ENCODE results near the gene LRMDA. TPM values are rescaled to one million over a fixed set of nuclear protein-coding genes. Genes with fewer than 3 reads are reported as not detected.

The LRMDA gene
- total RNA-seq, 4 donors from 2014 or later: 2.2 to 7.8 (median 4.5) TPM

GRCh38 chr10:75395932-75396630, 35.3 kb upstream of the LRMDA start:
- H3K27ac ChIP-seq: peak overlapping the region; percentile 94 to 99 (median 97)

DNA sequence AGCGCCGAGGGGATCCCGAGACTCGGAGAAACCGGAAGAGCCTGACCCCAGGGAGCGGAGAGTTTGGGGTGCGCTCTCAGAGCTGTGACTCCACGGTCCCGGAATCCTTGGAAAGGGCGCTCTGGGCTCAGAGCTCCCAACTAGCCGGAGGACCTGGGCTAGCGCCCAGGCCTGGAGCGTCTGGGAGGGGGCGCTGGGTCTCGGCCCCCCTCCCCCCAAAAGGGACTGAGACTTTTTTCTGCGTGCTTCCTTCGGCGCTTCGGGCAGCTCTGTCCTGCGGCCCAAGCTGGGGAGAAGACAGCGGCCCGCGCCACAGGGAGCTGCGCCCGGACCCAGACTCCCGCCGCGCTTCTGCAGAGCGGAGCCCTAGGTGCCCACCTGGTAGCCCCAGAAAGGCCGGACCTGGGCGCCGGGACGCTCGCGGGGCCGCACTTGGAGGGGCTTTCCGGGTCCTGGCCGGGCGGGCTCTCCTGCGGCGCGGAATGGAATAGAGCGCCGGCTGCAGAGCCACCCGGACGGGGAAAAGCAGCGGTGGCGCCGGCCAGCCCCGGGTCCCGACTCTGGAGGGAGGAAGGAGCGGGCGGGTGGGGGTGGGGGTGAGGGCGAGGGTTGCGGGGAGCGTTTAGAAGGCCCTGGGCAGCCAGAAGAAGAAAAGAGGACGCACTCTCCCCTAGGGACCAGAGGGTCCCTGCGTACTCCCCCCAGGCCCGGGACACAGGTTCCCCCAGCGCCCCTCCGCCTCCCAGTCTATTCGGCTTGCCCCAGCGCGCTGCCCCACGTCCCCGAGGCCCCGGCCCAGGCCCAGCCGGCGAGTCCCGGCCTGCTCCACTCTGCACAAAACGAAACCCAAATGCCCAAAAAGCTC, 34.6 kb upstream of the LRMDA start:
- Histone ChIP-seq H3K27me3 (peaks cover 12% of the 10 kb centered on the region), H3K4me3 (peak overlapping the region; percentile 25 to 78 (median 40)), H3K4me1 (peaks cover 0 to 19% (median 10%) of the 10 kb centered on the region in 4 donors), H3K27ac (peak overlapping the region; percentile 94 to 99 (median 97)), H3K36me3 (no peaks in the 10 kb centered on the region), H3K9me3 (no peaks in the 10 kb centered on the region)
- DNase-seq: peak; percentile 22
- in situ Hi-C loops (cut with MboI; ENCODE audit: low pct_ligation_motif_present in 1 of 4, low pct_unique_long_range_greater_than_20kb in 1 of 4, low sequenced_read_pairs in 3 of 4): loop anchor here (25.0 kb wide), 4 partner anchors 515 to 1165 kb away; no protein-coding TSS in a partner anchor
- TF ChIP-seq EP300 (IDR thresholded peaks at IDR 0.05; ENCODE audit: low read depth): no peak
- peak in 1 of 3 donors; percentile 4 for TF ChIP-seq POLR2AphosphoS5 (IDR thresholded peaks at IDR 0.05)
- TF ChIP-seq CTCF (IDR thresholded peaks at IDR 0.05): no peak
- intact Hi-C loops (cut with DNase I; ENCODE audit: low total_unique reads): loop anchor here (10.0 kb wide), 1 partner anchor 518 kb away; no protein-coding TSS in a partner anchor
- WGBS, 2 donors (ENCODE audit: low coverage in 1 of 2): 46 to 50% methylated on average over 1 to 29 of the region's 71 CpGs

More at GRCh38 chr10:75395932-75396630, 35.3 kb upstream of the LRMDA start:
- Histone ChIP-seq H3K27me3 (peaks cover 12% of the 10 kb centered on the region), H3K9me3 (no peaks in the 10 kb centered on the region), H3K4me1 (peaks cover 0 to 19% (median 10%) of the 10 kb centered on the region in 4 donors), H3K36me3 (no peaks in the 10 kb centered on the region), H3K4me3 (peak overlapping the region; percentile 25 to 78 (median 40))
- intact Hi-C loops (cut with DNase I; ENCODE audit: low total_unique reads) (loop anchor here (10.0 kb wide), 1 partner anchor 519 kb away; no protein-coding TSS in a partner anchor), in situ Hi-C loops (cut with MboI; ENCODE audit: low pct_ligation_motif_present in 1 of 4, low pct_unique_long_range_greater_than_20kb in 1 of 4, low sequenced_read_pairs in 3 of 4) (loop anchor here (25.0 kb wide), 4 partner anchors 516 to 1166 kb away; no protein-coding TSS in a partner anchor)
- peak; percentile 33 for DNase-seq
- TF ChIP-seq CTCF (IDR thresholded peaks at IDR 0.05): no peak
- TF ChIP-seq POLR2AphosphoS5 (IDR thresholded peaks at IDR 0.05): no peak
- TF ChIP-seq EP300 (IDR thresholded peaks at IDR 0.05; ENCODE audit: low read depth): no peak
- peak; percentile 30 for TF ChIP-seq POLR2A (IDR thresholded peaks at IDR 0.05)
- WGBS, 2 donors (ENCODE audit: low coverage in 1 of 2): 40% methylated on average over 39 of the region's 65 CpGs; no CpG with 5 or more reads in 1 of the 2 donors

GRCh38 chr10:75397496-75398199, 33.8 kb upstream of the LRMDA start:
- peaks cover 12% of the 10 kb centered on the region for H3K27me3 ChIP-seq
- in situ Hi-C loops (cut with MboI; ENCODE audit: low pct_ligation_motif_present in 1 of 4, low pct_unique_long_range_greater_than_20kb in 1 of 4, low sequenced_read_pairs in 3 of 4): loop anchor here (25.0 kb wide), 4 partner anchors 515 to 1165 kb away; no protein-coding TSS in a partner anchor
- no peaks in the 10 kb centered on the region for H3K36me3 ChIP-seq
- peaks cover 0 to 19% (median 10%) of the 10 kb centered on the region in 4 donors for H3K4me1 ChIP-seq
- peak overlapping the region; percentile 94 to 99 (median 97) for H3K27ac ChIP-seq
- DNase-seq: no peak
- H3K4me3 ChIP-seq: peak overlapping the region in 3 of 4 donors; percentile 38 to 78 (median 70)
- intact Hi-C loops (cut with DNase I; ENCODE audit: low total_unique reads): loop anchor here (10.0 kb wide), 1 partner anchor 517 kb away; no protein-coding TSS in a partner anchor
- H3K9me3 ChIP-seq: no peaks in the 10 kb centered on the region
- 65 to 79% methylated on average over 17 to 19 of the region's 19 CpGs for WGBS, 2 donors (ENCODE audit: low coverage in 1 of 2)
- TF ChIP-seq CTCF (IDR thresholded peaks at IDR 0.05) (no peak), EP300 (IDR thresholded peaks at IDR 0.05; ENCODE audit: low read depth) (no peak), POLR2AphosphoS5 (IDR thresholded peaks at IDR 0.05) (no peak), POLR2A (IDR thresholded peaks at IDR 0.05) (no peak)

Measured in transverse colon (tissue), 4 donors.